Neural cell (in vitro differentiated cells): ENCODE measurements around the gene NSUN6.

ENCODE experiments used
- EP300 ChIP-seq: fragments of 450-650 bp; conservative IDR thresholded peaks from 2 replicates; pipeline ENCODE4 v1.6.1; 2014; ENCODE audit warnings: antibody characterized with exemption, mild to moderate bottlenecking, moderate library complexity; ENCODE audit not compliant: poor library complexity, severe bottlenecking
- EZH2 ChIP-seq: fragments of 200-600, 300-800 bp; shearing (Covaris generic), sonication (generic); IDR thresholded peaks from 2 replicates; pipeline ENCODE4 v1.6.1; 2014; ENCODE audit warnings: antibody characterized with exemption, low read length, borderline replicate concordance, mild to moderate bottlenecking; ENCODE audit not compliant: insufficient read depth, poor library complexity, severe bottlenecking
- POLR2AphosphoS5 ChIP-seq: IDR thresholded peaks from 2 replicates; pipeline ENCODE4 v1.6.1; 2012
- REST ChIP-seq: IDR thresholded peaks from 2 replicates; pipeline ENCODE4 v1.6.1; 2012; ENCODE audit warnings: borderline replicate concordance
- TAF1 ChIP-seq: IDR thresholded peaks from 2 replicates; pipeline ENCODE4 v1.6.1; 2012; ENCODE audit warnings: low read depth
- TF ChIP-seq, protein P1 (sequence below): fragments of 450-650 bp; IDR thresholded peaks from 2 replicates; pipeline ENCODE4 v1.5.1; 2014; ENCODE audit warnings: antibody characterized with exemption, mild to moderate bottlenecking, moderate library complexity; ENCODE audit not compliant: poor library complexity, severe bottlenecking

DNA sequence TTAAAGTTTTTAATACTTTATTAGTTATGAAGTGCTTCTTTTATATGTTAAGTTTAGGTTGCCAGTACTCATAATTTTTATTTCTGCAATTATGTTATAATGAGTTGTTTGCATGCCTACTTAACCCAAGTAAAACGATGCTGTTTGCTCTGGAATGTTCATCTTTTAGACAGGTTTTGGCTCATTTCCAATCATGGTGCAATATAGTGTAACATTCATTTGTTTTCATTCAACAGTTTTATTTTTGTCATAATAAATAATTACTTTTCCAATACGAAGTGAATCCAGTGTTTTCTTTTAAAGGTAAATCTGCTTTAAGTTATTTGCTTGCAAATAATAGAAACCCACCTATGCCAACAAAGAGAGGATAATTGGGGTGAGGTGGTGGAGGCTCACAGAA is 30.0 kb upstream of the NSUN6 start:
- TF ChIP-seq POLR2AphosphoS5 (no peak), EZH2 (no peak), REST (no peak), TAF1 (no peak), EP300 (no peak)
- TF ChIP-seq, protein P1, sequence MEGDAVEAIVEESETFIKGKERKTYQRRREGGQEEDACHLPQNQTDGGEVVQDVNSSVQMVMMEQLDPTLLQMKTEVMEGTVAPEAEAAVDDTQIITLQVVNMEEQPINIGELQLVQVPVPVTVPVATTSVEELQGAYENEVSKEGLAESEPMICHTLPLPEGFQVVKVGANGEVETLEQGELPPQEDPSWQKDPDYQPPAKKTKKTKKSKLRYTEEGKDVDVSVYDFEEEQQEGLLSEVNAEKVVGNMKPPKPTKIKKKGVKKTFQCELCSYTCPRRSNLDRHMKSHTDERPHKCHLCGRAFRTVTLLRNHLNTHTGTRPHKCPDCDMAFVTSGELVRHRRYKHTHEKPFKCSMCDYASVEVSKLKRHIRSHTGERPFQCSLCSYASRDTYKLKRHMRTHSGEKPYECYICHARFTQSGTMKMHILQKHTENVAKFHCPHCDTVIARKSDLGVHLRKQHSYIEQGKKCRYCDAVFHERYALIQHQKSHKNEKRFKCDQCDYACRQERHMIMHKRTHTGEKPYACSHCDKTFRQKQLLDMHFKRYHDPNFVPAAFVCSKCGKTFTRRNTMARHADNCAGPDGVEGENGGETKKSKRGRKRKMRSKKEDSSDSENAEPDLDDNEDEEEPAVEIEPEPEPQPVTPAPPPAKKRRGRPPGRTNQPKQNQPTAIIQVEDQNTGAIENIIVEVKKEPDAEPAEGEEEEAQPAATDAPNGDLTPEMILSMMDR: no peak
